GM21576 (cell line): ENCODE data around the gene CHMP4B.
"Not testable (repeated sequence)": the region's sequence is repeated elsewhere in the genome, so short reads cannot be mapped to it uniquely, and the experiment has no call there.

Experiments
- ATAC-seq: cut with Tn5 transposase; IDR thresholded peaks from one replicate; pipeline ENCODE4 v1.9.1; 2021; ENCODE audit warnings: mild to moderate bottlenecking, moderate library complexity; ENCODE audit not compliant: unreplicated experiment

The CHMP4B gene

DNA sequence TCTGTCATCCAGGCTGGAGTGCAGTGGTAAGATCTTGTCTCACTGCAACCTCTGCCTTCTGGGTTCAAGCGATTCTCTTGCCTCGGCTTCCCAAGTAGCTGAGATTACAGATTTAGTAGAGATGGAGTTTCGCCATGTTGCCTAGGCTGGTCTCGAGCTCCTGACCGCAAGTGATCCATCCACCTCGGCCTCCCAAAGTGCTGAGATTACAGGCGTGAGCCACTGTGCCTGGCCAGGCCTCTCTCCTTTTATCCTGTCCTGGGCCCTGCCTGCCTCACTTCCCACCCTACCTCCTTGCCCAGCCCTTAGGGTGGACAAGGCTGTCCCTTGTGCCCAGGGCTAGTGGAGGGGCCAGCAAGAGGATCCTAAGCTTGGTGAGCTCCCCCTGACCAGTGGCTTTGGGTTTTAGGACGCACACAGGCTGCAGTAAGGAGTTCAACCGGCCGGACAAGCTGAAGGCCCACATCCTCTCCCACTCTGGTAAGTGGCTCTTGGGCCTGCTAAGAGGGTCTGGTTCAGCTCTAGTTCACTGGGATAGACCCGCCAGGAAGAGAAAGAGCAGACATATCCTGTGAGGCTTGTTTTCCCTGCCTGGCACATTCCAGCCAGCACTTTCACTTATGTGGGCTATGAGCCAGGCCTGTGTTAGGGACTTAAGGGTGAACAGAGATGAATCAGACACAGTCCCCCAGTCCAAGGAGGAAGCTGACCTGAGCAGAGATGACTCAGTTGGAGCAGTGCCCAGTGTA lies 21.9 kb upstream of the CHMP4B start:
- no peak for ATAC-seq

- no peak for ATAC-seq
Measured at GRCh38 chr20:33789858-33790182, 21.3 kb upstream of the CHMP4B start.

DNA sequence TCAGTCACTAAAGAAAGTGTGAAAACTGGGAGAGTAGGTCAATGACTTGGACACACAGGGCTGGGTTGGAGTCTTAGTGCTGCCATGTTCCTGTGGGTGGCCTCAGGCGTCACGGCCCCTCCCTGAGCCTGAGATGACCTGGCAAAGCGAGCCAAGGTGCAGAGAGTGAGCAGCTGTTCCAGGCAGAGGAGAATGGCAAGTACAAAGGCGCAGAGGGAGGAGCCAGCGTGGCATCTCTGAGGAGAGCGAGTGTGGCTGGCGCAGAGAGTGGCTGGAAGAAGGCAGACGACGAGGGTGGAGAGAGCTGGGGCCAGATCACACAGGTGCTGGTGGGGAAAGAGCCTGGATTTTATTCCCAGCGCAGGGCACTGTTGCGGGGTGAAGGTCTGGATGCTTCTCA lies 20.6 kb upstream of the CHMP4B start:
- no peak for ATAC-seq

GRCh38 chr20:33791021-33791420 lies 20.1 kb upstream of the CHMP4B start:
- no peak for ATAC-seq

- no peak for ATAC-seq
Measured at GRCh38 chr20:33791540-33791939, 19.6 kb upstream of the CHMP4B start.

DNA sequence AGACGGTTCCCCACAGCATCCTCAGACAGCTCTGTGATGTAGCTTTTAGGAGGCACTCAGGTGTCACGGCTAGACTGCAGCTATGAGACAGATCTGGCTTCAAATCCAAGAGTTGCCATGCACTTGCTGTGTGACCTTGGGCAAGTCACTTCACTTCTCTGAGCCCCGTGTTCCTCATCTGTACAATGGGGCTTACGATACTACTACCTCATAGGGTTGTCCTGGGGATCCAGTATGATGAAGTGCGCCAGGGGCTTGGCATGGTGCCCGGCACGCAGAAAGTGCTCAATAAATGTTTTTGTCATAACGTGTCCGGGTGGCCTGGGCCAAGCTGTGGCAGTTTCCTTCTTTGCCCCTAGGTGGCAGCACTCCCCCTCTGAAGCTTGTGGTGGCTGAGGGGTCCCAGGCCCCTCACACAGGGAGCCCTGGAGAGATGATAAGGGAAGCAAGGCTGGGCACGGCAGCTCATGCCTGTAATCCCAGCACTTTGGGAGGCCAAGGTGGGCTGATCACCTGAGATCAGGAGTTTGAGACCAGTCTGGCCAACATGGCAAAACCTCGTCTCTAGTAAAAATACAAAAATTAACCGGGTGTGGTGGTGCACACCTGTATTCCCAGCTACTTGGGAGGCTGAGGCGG lies 19.1 kb upstream of the CHMP4B start:
- ATAC-seq, result no peak

DNA sequence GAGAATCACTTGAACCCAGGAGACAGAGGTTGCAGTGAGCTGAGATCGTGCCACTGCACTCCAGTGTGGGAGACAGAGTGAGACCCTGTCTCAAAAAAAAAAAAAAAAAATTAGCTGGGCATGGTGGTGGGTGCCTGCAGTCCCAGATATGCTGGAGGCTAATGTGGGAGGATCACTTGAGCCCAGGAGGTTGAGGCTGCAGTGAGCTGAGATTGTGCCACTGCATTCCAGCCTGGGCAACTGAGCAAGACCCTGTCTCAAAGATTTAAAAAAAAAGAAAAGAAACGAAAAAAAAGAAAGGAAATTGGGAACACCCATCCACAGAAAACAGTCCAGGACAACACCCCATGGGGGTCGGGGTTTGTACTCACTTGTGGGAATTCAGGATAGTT lies 18.6 kb upstream of the CHMP4B start:
- ATAC-seq, result not testable (repeated sequence)

- no peak for ATAC-seq
Measured at GRCh38 chr20:33793011-33793931, 17.9 kb upstream of the CHMP4B start.

DNA sequence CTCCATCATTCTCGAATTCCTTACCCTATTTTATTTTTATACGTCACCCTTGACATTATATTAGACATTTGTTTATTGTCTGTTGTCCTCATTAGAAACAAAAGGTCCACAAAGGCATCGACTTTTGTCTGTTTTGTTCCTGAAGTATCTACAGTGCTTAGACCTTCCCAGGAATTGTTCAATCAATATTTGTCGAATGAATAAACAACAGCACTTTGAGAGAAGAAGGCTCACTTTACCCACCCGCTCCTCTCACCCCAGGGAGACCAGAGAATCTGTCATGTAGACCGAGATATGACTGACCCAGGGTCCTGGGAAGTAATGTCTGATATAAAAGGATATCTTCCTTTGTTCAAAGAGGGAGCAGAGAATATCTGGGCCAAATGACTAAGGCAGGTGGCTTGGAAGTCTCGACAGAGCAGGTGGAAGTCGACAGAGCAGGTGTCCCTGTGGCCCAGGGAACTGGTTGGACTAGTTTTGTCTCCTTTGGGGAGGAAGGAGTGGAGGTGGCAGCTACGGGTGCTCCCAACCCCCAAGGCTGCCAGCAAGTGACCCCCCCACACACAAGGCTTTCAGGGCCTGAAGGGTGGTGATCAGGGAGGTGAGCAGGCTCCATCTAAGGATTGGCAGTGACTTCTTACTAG lies 14.8 kb upstream of the CHMP4B start:
- ATAC-seq, result no peak

DNA sequence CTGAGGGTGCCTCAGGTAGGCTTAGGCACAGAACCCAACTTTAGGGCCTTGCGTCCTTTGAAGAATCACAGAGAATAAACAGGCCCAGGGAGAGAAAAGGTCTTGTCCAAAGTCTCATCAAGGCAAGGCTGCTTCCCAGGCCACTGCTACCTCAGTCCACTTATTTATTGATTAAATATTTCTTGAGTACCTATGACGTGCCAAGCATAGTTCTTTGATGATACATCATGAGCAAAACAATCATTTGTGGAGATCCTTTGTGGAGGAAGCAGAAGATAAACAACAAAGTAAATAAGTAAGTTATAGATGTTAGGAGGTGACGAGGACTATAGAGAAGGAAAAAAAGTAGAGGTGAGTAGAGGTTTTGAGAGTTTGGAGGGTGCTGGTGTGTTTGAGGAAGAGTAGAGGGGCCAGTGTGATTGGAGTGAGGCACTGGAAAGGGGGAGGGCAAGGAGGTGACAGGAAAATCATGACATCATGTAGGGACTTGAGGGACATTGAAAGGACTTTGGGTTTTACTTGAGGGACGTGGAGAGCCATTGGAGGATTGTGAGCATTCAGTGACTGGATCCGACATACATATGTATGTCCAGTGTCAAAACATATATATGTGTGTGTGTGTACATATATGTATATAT lies 14.1 kb upstream of the CHMP4B start:
- ATAC-seq, result no peak

DNA sequence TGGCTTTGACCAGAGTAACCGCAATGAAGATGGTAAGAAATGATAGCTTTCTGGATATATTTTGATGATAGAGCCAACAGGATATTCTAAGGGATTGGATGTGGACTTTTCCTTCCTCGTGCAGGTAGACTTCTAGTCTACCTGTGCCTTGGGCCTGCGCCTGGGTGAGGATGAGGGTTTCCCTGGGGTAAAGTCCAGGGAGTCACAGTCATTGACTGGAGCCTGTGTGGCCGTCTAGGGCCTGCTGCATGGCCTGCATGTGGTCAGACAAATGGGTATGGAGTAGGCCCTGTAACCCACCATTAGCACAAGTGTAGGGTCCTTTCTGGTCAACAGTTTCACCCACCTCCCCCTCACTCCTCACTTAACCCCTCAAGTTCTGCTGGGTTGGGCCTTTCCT lies 12.7 kb upstream of the CHMP4B start:
- ATAC-seq, result no peak

DNA sequence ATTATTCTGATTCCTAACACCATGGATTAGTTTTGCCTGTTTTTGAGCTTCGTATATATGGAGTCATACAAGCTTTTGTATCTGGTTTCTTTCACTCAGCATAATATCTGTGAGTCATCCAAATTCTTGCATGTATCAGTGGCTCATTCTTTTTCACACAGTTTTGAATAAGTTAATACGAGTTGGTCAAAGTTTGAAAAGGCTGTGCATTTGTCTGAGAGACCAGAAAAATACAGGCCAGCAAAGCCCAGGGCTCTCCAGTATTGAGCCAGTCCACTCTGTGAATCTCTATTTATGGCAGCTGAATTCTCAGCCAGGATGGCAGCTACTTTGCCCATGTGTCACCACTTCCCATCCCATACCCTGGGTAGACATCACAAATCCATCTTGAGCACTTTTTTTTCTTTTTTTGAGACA lies 7.2 kb upstream of the CHMP4B start:
- no peak for ATAC-seq

GRCh38 chr20:33808388-33808787 lies 2.8 kb upstream of the CHMP4B start:
- no peak for ATAC-seq

DNA sequence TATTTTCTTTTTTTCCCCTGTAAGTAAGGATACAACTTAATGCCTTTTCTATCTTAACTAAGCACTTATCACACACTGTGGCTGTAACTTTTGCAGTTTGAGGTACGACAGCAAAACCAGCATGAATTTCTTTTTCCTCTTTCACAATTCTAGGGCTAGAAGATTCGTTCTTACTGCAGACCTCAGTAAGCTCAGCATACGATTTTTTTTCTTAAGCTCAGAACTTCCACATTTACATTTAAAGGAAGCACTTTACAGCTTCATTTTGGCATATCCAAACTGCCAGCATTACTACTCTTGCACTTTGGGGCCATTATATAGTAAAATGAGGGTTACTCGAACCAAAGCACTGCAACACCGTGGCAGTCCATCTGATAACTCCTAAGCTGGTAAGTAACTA lies 889 bp upstream of the CHMP4B start:
- ATAC-seq, result no peak

DNA sequence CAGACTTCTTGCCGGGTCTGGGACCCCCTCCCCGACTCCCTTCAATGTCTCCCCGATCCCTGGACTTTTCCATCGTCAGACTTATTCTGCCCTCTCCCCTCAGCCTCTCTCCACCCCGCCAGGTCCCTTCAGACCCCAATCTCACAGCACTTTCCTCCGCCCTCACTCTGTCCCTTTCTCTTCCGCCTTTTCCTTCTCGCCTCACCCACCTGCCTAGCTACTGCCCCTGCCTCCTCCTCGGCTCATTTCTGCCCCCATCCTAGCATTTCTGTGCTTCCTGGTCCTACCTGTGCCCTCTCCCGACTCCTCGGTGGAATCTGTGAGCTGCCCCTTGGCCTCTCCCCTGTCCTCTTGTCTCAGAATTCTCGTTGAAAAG lies 616 bp downstream of the CHMP4B start:
- ATAC-seq, result no peak

- ATAC-seq, result no peak
Measured at GRCh38 chr20:33812152-33812849, 1.2 kb downstream of the CHMP4B start.

- no peak for ATAC-seq
Measured at GRCh38 chr20:33812908-33813462, 1.8 kb downstream of the CHMP4B start.

DNA sequence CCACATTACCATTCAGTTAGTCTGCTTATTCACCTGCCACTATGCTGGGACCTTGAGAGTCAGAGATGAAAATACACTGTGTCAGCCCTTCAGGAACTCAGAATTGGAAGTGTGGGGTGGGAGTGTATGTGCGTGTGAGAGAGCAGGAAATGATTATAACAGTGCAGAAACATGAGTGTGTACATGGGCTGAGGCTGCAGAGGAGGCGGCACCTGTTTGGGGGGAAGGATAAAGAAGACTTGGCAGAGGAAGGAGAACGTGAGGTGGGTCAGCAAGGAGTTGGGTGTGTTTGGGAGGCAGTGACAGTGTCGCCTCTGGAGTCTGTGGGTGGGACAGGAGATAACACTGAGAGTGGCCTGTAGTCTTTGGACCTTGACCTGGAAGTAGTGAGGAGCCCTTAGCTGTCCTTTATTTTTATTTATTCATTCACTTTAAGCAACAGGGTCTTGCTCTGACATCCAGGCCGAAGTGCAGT lies 3.1 kb downstream of the CHMP4B start:
- no peak for ATAC-seq

DNA sequence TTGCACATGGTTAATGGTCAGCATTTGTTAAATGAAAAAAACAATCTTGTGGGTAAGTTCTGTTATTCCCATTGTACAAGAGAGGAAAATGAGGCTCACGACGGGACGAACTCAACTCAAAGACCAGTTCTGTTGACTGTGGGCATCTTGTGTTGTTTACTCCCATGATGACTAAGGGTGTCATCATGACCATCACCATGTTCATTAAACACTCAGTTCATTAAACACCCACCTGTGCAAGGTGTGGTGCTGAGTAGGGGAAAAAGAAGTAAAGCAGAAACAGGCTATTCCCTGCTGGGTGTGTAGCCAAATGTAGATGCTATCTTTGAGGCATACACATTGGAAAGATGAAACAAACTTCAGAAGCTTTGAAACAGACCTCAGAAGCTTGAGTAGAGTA lies 4.5 kb downstream of the CHMP4B start:
- no peak for ATAC-seq

GRCh38 chr20:33816191-33816590 lies 5.0 kb downstream of the CHMP4B start:
- no peak for ATAC-seq
